Nephron progenitor cell (in vitro differentiated cells): ENCODE results near the gene SEC14L1.
A peak's percentile ranks its signal among the peaks of the same experiment; 100 is the strongest.
"Not testable (repeated sequence)": the region's sequence is repeated elsewhere in the genome, so short reads cannot be mapped to it uniquely, and the experiment has no call there.

ENCODE experiments used
- DNase-seq: peaks from one replicate; pipeline ENCODE4 v3.0.0; 2021
- H3K27ac Mint-ChIP-seq: 2 replicates; pipeline ENCODE4 v1.8.0; 2021; ENCODE audit warnings: mild to moderate bottlenecking, moderate library complexity, mixed read lengths
- H3K27me3 Mint-ChIP-seq: 2 replicates; pipeline ENCODE4 v1.8.0; 2021; ENCODE audit warnings: mild to moderate bottlenecking, low read depth, mixed read lengths; ENCODE audit not compliant: poor library complexity
- H3K36me3 Mint-ChIP-seq: 2 replicates; pipeline ENCODE4 v1.8.0; 2021; ENCODE audit warnings: low read depth, mixed read lengths
- H3K4me1 Mint-ChIP-seq: 2 replicates; pipeline ENCODE4 v1.8.0; 2021; ENCODE audit warnings: mixed read lengths
- H3K4me3 Mint-ChIP-seq: 2 replicates; pipeline ENCODE4 v1.8.0; 2021; ENCODE audit warnings: mild to moderate bottlenecking, moderate library complexity, mixed read lengths
- H3K9me3 Mint-ChIP-seq: 2 replicates; pipeline ENCODE4 v1.8.0; 2021; ENCODE audit warnings: mild to moderate bottlenecking, moderate library complexity, mixed read lengths
- CTCF ChIP-seq: fragments of 200-600 bp; sonication (generic); IDR thresholded peaks from 2 replicates; pipeline ENCODE4 v1.5.0; 2021; ENCODE audit warnings: antibody characterized with exemption

Gene SEC14L1

GRCh38 chr17:77247048-77247541, 106.3 kb downstream of the SEC14L1 start:
- Mint-ChIP-seq H3K36me3 (no peaks in the 10 kb centered on the region), H3K27ac (no peak overlapping the region), H3K4me3 (peak overlapping the region; percentile 74), H3K27me3 (peaks cover 39% of the 10 kb centered on the region), H3K9me3 (no peaks in the 10 kb centered on the region), H3K4me1 (peaks cover 33% of the 10 kb centered on the region)
- TF ChIP-seq CTCF, result peak; percentile 97
- DNase-seq, result peak; percentile 98

- Mint-ChIP-seq H3K27me3 (peaks cover 40% of the 10 kb centered on the region), H3K36me3 (no peaks in the 10 kb centered on the region), H3K9me3 (no peaks in the 10 kb centered on the region), H3K4me1 (peaks cover 32% of the 10 kb centered on the region), H3K27ac (no peak overlapping the region), H3K4me3 (peak overlapping the region; percentile 74)
- no peak for DNase-seq
- TF ChIP-seq CTCF, result no peak
Observed at GRCh38 chr17:77247609-77248008, 106.8 kb downstream of the SEC14L1 start.

- no peak overlapping the region for H3K27ac Mint-ChIP-seq
- no peak for TF ChIP-seq CTCF
- no peaks in the 10 kb centered on the region for H3K9me3 Mint-ChIP-seq
- peak overlapping the region; percentile 62 for H3K4me3 Mint-ChIP-seq
- peaks cover 34% of the 10 kb centered on the region for H3K4me1 Mint-ChIP-seq
- H3K36me3 Mint-ChIP-seq, result no peaks in the 10 kb centered on the region
- DNase-seq, result no peak
- H3K27me3 Mint-ChIP-seq, result peaks cover 43% of the 10 kb centered on the region
Observed at GRCh38 chr17:77248216-77249114, 107.7 kb downstream of the SEC14L1 start.

GRCh38 chr17:77251622-77252183, 110.9 kb downstream of the SEC14L1 start:
- Mint-ChIP-seq H3K9me3 (no peaks in the 10 kb centered on the region), H3K4me3 (no peak overlapping the region), H3K27me3 (peaks cover 44% of the 10 kb centered on the region), H3K4me1 (peaks cover 46% of the 10 kb centered on the region), H3K27ac (no peak overlapping the region), H3K36me3 (no peaks in the 10 kb centered on the region)
- DNase-seq, result no peak
- TF ChIP-seq CTCF, result no peak

GRCh38 chr17:77252306-77252705, 111.5 kb downstream of the SEC14L1 start:
- H3K4me3 Mint-ChIP-seq, H3K9me3 Mint-ChIP-seq, H3K36me3 Mint-ChIP-seq, H3K27ac Mint-ChIP-seq, DNase-seq: not testable (repeated sequence)
- Mint-ChIP-seq H3K4me1 (peaks cover 46% of the 10 kb centered on the region), H3K27me3 (peaks cover 50% of the 10 kb centered on the region)

- no peak for TF ChIP-seq CTCF
- H3K9me3 Mint-ChIP-seq, result no peaks in the 10 kb centered on the region
- DNase-seq, result no peak
- peak overlapping the region; percentile 22 for H3K27ac Mint-ChIP-seq
- H3K36me3 Mint-ChIP-seq, result no peaks in the 10 kb centered on the region
- no peak overlapping the region for H3K4me3 Mint-ChIP-seq
- H3K27me3 Mint-ChIP-seq, result peaks cover 38% of the 10 kb centered on the region
- peaks cover 37% of the 10 kb centered on the region for H3K4me1 Mint-ChIP-seq
Observed at GRCh38 chr17:77253611-77254051, 112.9 kb downstream of the SEC14L1 start.
